ENCODE measurements around the gene ANHX. TPM values are rescaled to one million over a fixed set of nuclear protein-coding genes. Genes with fewer than 3 reads are reported as not detected.

ANHX gene
- total RNA-seq = not detected in 2 replicates

GRCh38 chr12:133235401-133236112 is at the start of gene ANHX:
Gene ANHX (minus strand): TSS chr12:133235877. CDS start chr12:133234356, 1,521 bp downstream.

GRCh38 chr12:133181238-133181959 is 54.3 kb downstream of the ANHX start, which contains the start of gene ZNF268:
Gene ZNF268 (plus strand): TSS chr12:133181495. CDS start chr12:133181998, 503 bp downstream.

Other genes with a start within 250 kb of the ANHX start
- 8.4 and 9.9 TPM in 2 replicates for gene ZNF26, start 249.5 kb downstream of the ANHX start, total RNA-seq
- gene ZNF84, start 198.4 kb downstream of the ANHX start, total RNA-seq = 11.7 and 38.3 TPM in 2 replicates
- gene ZNF140, start 155.0 kb downstream of the ANHX start, total RNA-seq = 27.0 and 47.5 TPM in 2 replicates
- gene ZNF891, start 105.6 kb downstream of the ANHX start, total RNA-seq = 0.32 and 1.3 TPM in 2 replicates
- 3.4 and 9.0 TPM in 2 replicates for gene ZNF10, start 105.2 kb downstream of the ANHX start, total RNA-seq
- gene ZNF268, start 54.4 kb downstream of the ANHX start, total RNA-seq = 16.0 and 29.3 TPM in 2 replicates